ENCODE results near the gene SORCS2. TPM values are rescaled to one million over a fixed set of nuclear protein-coding genes. Genes with fewer than 3 reads are reported as not detected.

SORCS2 gene
- total and polyA plus RNA-seq, 2 of the 8 experiments (the other 6 are each of a cell fraction or from before 2014, with no cell fraction given), result 0.36 to 1.8 TPM

- Histone ChIP-seq H4K5ac (ENCODE audit: insufficient read length, low read depth, low read length) (no peak overlapping the region), H3K4me1 (replicated peaks in 1 of 4; ENCODE audit: control insufficient read depth in 3 of 4, insufficient read depth in 4 of 4, low read length in 3 of 4) (peaks cover 0 to 2% (median 1%) of the 10 kb centered on the region in 4 experiments; a peak in 3 of 7 replicates), H3K27ac (ENCODE audit: low read depth, low read length) (no peak overlapping the region), H2AFZ (ENCODE audit: low read length) (no peak overlapping the region), H3K27me3 (replicated peaks in 1 of 4; ENCODE audit: control insufficient read depth in 3 of 4, extremely low read depth in 1 of 4, insufficient read depth in 3 of 4, low read length in 3 of 4) (no peaks in the 10 kb centered on the region), H3K14ac (ENCODE audit: insufficient read length) (no peak overlapping the region), H3K56ac (replicated peaks; ENCODE audit: insufficient read length, low read depth, low read length) (no peak overlapping the region), H3K9ac (replicated peaks in 1 of 4; ENCODE audit: extremely low read depth in 1 of 4, low read depth in 3 of 4, low read length in 3 of 4) (no peak overlapping the region; a peak in 1 of 7 replicates), H2BK12ac (ENCODE audit: low read depth, low read length) (no peak overlapping the region), H2BK5ac (ENCODE audit: low read depth, low read length) (no peak overlapping the region), H2BK15ac (ENCODE audit: low read length) (no peak overlapping the region), H3K23ac (ENCODE audit: insufficient read length) (no peak overlapping the region), H3K79me1 (ENCODE audit: low read depth, low read length) (no peaks in the 10 kb centered on the region; the same call in none of the 2 replicates), H3K23me2 (ENCODE audit: low read depth, low read length) (no peaks in the 10 kb centered on the region), H3K4ac (replicated peaks; ENCODE audit: insufficient read length, low read depth, low read length) (no peak overlapping the region), H2AK5ac (ENCODE audit: low read depth, low read length) (no peak overlapping the region), H4K20me1 (replicated peaks in 1 of 2; ENCODE audit: control insufficient read depth in 1 of 2, insufficient read depth in 2 of 2, low read length in 2 of 2) (peaks cover 0 to 2% of the 10 kb centered on the region in 2 experiments), H3K9me3 (ENCODE audit: insufficient read depth in 2 of 2, low read depth in 1 of 2, low read length in 1 of 2) (no peaks in the 10 kb centered on the region), H4K91ac (replicated peaks; ENCODE audit: insufficient read length, low read length) (no peak overlapping the region), H2BK120ac (replicated peaks; ENCODE audit: low read depth, low read length) (no peak overlapping the region), H3K36me3 (ENCODE audit: control insufficient read depth in 2 of 4, insufficient read depth in 4 of 4, low read length in 3 of 4) (no peaks in the 10 kb centered on the region; a peak in 1 of 8 replicates), H3K4me3 (ENCODE audit: extremely low read depth in 1 of 4, insufficient read depth in 2 of 4, low read depth in 3 of 4, low read length in 4 of 4) (no peak overlapping the region), H3K4me2 (ENCODE audit: insufficient read depth in 1 of 2, low read depth in 2 of 2, low read length in 2 of 2) (no peak overlapping the region), H3K18ac (ENCODE audit: extremely low read depth, low read length) (no peak overlapping the region), H4K8ac (ENCODE audit: extremely low read depth, insufficient read depth, low read length) (no peak overlapping the region), H3K79me2 (ENCODE audit: control insufficient read depth in 1 of 2, insufficient read depth in 2 of 2, low read length in 2 of 2) (no peaks in the 10 kb centered on the region), H2BK20ac (ENCODE audit: low read length) (no peak overlapping the region)
- FAIRE-seq (no peak), DNase-seq (ENCODE audit: low read depth in 1 of 2, low spot score in 2 of 2) (no peak)
- POLR2A ChIA-PET (ENCODE audit: partially characterized antibody), result no interaction called here
- CTCF ChIA-PET (ENCODE audit: partially characterized antibody), result interaction anchor here (0.8 to 3.7 kb wide), 2 partner anchors 25 to 37 kb away, joined by 3 to 14 read pairs; no protein-coding TSS in a partner anchor
- no peak for TF ChIP-seq RXRA (IDR thresholded peaks at IDR 0.05; ENCODE audit: insufficient read depth, low read depth, low read length)
- TF ChIP-seq GTF2F1 (IDR thresholded peaks at IDR 0.05; ENCODE audit: borderline replicate concordance, low read depth, low read length), result no peak
- TF ChIP-seq SP1 (IDR thresholded peaks at IDR 0.05; ENCODE audit: low read depth, low read length), result no peak
- no peak for TF ChIP-seq EZH2 (IDR thresholded peaks at IDR 0.05; ENCODE audit: low read depth, low read length, severe bottlenecking)
- TF ChIP-seq SP4 (IDR thresholded peaks at IDR 0.05; ENCODE audit: low read length), result no peak
- no peak for TF ChIP-seq SUZ12 (IDR thresholded peaks at IDR 0.05; ENCODE audit: low read length)
- no peak for TF ChIP-seq POLR2AphosphoS5 (IDR thresholded peaks at IDR 0.05; ENCODE audit: low read depth, low read length)
- no peak for TF ChIP-seq KDM5A (IDR thresholded peaks at IDR 0.05; ENCODE audit: low read length)
- TF ChIP-seq HDAC6 (IDR thresholded peaks at IDR 0.05; ENCODE audit: low read depth, low read length), result no peak
- no peak for TF ChIP-seq CTBP2 (IDR thresholded peaks at IDR 0.05; ENCODE audit: borderline replicate concordance, insufficient read depth, insufficient read length, low read length)
- TF ChIP-seq BACH1 (IDR thresholded peaks at IDR 0.05; ENCODE audit: low read length), result no peak
- no peak for TF ChIP-seq ATF2 (IDR thresholded peaks at IDR 0.05; ENCODE audit: low read length)
- WGBS, 2 experiments (ENCODE audit: extremely low coverage in 1 of 2, insufficient coverage in 1 of 2, insufficient read length in 1 of 2, insufficient replicate concordance in 2 of 2, low coverage in 1 of 2, low lambda C conversion rate in 2 of 2, missing lambda C conversion rate in 1 of 2), result 89% methylated on average over 11 of the region's 11 CpGs; no CpG with 5 or more reads in 1 of the 2 experiments
These were observed 573.7 kb downstream of the SORCS2 start for GRCh38 chr4:7766086-7766485.
